Natural killer cell (primary cell): Measurements from ENCODE around the gene CALCR. TPM values are rescaled to one million over a fixed set of nuclear protein-coding genes. Genes with fewer than 3 reads are reported as not detected.

Experiments used
- ATAC-seq, 3 donors: fragments of 150-1000 bp in 2 of 3; fragments of 200-7000 bp in 1 of 3; cut with Tn5 transposase; 1 replicate in 1 of 3; 2 replicates in 2 of 3; pipeline ENCODE4 v1.10.0; 2021; ENCODE audit warnings: mild to moderate bottlenecking in 2 of 3, moderate library complexity in 2 of 3
- DNase-seq, 2 donors: peaks; one replicate each; pipeline versions ENCODE4 v3.0.0 to v3.0.0-alpha.2; 2013 to 2021; ENCODE audit warnings: mixed read lengths in 1 of 2
- H3K27ac ChIP-seq: one replicate; pipeline ENCODE4 v1.5.1; 2013; ENCODE audit warnings: mild to moderate bottlenecking, low read length
- H3K27me3 ChIP-seq: one replicate; pipeline ENCODE4 v1.6.1; 2013; ENCODE audit warnings: low read length; ENCODE audit not compliant: control insufficient read depth, insufficient read depth
- H3K36me3 ChIP-seq: one replicate; pipeline ENCODE4 v1.6.1; 2013; ENCODE audit warnings: low read length; ENCODE audit not compliant: control insufficient read depth, insufficient read depth
- H3K4me1 ChIP-seq: one replicate; pipeline ENCODE4 v1.6.1; 2013; ENCODE audit warnings: low read length; ENCODE audit not compliant: control insufficient read depth, insufficient read depth
- H3K4me3 ChIP-seq: one replicate; pipeline ENCODE4 v1.5.1; 2013; ENCODE audit warnings: low read length
- H3K9me3 ChIP-seq: one replicate; pipeline ENCODE4 v1.6.1; 2013; ENCODE audit warnings: low read length; ENCODE audit not compliant: control insufficient read depth, insufficient read depth
- H3K27ac Mint-ChIP-seq, 2 donors: one replicate each; pipeline ENCODE4 v1.8.0; 2022; ENCODE audit warnings: mild to moderate bottlenecking in 2 of 2, mixed read lengths in 2 of 2, moderate library complexity in 1 of 2
- H3K27me3 Mint-ChIP-seq, 2 donors: one replicate each; pipeline ENCODE4 v1.8.0; 2022; ENCODE audit warnings: low read depth in 2 of 2, mixed read lengths in 2 of 2
- H3K36me3 Mint-ChIP-seq: one replicate; pipeline ENCODE4 v1.8.0; 2022; ENCODE audit warnings: mixed read lengths
- H3K4me1 Mint-ChIP-seq, 2 donors: one replicate each; pipeline ENCODE4 v1.8.0; 2022; ENCODE audit warnings: mixed read lengths in 2 of 2
- H3K4me3 Mint-ChIP-seq: one replicate; pipeline ENCODE4 v1.8.0; 2022; ENCODE audit warnings: mild to moderate bottlenecking, moderate library complexity, mixed read lengths
- H3K9me3 Mint-ChIP-seq, 2 donors: one replicate each; pipeline ENCODE4 v1.8.0; 2022; ENCODE audit warnings: mixed read lengths in 2 of 2
- CTCF ChIP-seq: fragments of 200-600 bp; IDR thresholded peaks from one replicate; pipeline ENCODE4 v1.8.0; 2022; ENCODE audit warnings: antibody characterized with exemption
- whole genome bisulfite sequencing: methylation state at CpG from one replicate; pipeline ENCODE4 v1.1.7; 2013; ENCODE audit warnings: missing lambda C conversion rate; ENCODE audit not compliant: insufficient coverage; 5-methylcytosine and 5-hydroxymethylcytosine counted together
- intact Hi-C: fragments of 100-400 bp; cut with micrococcal nuclease; formaldehyde crosslinking; loops from one replicate; pipeline ENCODE4 v1.14.2; 2022
- total RNA-seq, 4 donors: library from RNA; stranded (reverse); fragments of 120-200 nt in 1 of 4; gene quantifications; one replicate each; pipeline versions ENCODE4 v1.2.3 to v1.2.4, GENCODE V29; 2013 to 2022

The CALCR gene
- total RNA-seq, 3 donors from 2014 or later (not counting 1 experiment from before 2014, with no cell fraction given): not detected

GRCh38 chr7:93538061-93538460 lies 36.5 kb downstream of the CALCR start:
- Mint-ChIP-seq H3K4me3 (no peak overlapping the region), H3K9me3 (no peaks in the 10 kb centered on the region), H3K27me3 (no peaks in the 10 kb centered on the region), H3K36me3 (no peaks in the 10 kb centered on the region), H3K27ac (no peak overlapping the region), H3K4me1 (no peaks in the 10 kb centered on the region)
- H3K4me1 ChIP-seq: no peaks in the 10 kb centered on the region
- no peaks in the 10 kb centered on the region for H3K27me3 ChIP-seq
- no peak for TF ChIP-seq CTCF
- no peak for DNase-seq
- no peaks in the 10 kb centered on the region for H3K36me3 ChIP-seq
- no peak for ATAC-seq
- intact Hi-C loops: no loop called here
- H3K27ac ChIP-seq: no peak overlapping the region
- no peak overlapping the region for H3K4me3 ChIP-seq
- H3K9me3 ChIP-seq: no peaks in the 10 kb centered on the region
- WGBS: no CpG with 5 or more reads among the region's 1 CpG

- Mint-ChIP-seq H3K27ac (no peak overlapping the region), H3K9me3 (no peaks in the 10 kb centered on the region), H3K36me3 (no peaks in the 10 kb centered on the region), H3K4me3 (no peak overlapping the region), H3K4me1 (no peaks in the 10 kb centered on the region), H3K27me3 (no peaks in the 10 kb centered on the region)
- ATAC-seq: no peak
- TF ChIP-seq CTCF: no peak
- DNase-seq: no peak
- no peaks in the 10 kb centered on the region for H3K9me3 ChIP-seq
- H3K4me3 ChIP-seq: no peak overlapping the region
- no peaks in the 10 kb centered on the region for H3K27me3 ChIP-seq
- no peaks in the 10 kb centered on the region for H3K4me1 ChIP-seq
- intact Hi-C loops: no loop called here
- no peaks in the 10 kb centered on the region for H3K36me3 ChIP-seq
- H3K27ac ChIP-seq: no peak overlapping the region
Measured at GRCh38 chr7:93535616-93536015, 38.9 kb downstream of the CALCR start.

GRCh38 chr7:93530701-93531100 lies 43.8 kb downstream of the CALCR start:
- no peaks in the 10 kb centered on the region for H3K9me3 ChIP-seq
- H3K4me3 ChIP-seq: no peak overlapping the region
- H3K36me3 Mint-ChIP-seq: no peaks in the 10 kb centered on the region
- no peak for ATAC-seq
- H3K4me1 Mint-ChIP-seq: no peaks in the 10 kb centered on the region
- no peaks in the 10 kb centered on the region for H3K4me1 ChIP-seq
- no peak overlapping the region for H3K27ac Mint-ChIP-seq
- H3K27me3 ChIP-seq: no peaks in the 10 kb centered on the region
- no peaks in the 10 kb centered on the region for H3K9me3 Mint-ChIP-seq
- TF ChIP-seq CTCF: no peak
- intact Hi-C loops: no loop called here
- H3K36me3 ChIP-seq: no peaks in the 10 kb centered on the region
- no peak overlapping the region for H3K27ac ChIP-seq
- no peak for DNase-seq
- no peaks in the 10 kb centered on the region for H3K27me3 Mint-ChIP-seq
- no peak overlapping the region for H3K4me3 Mint-ChIP-seq

- no peaks in the 10 kb centered on the region for H3K27me3 Mint-ChIP-seq
- no peaks in the 10 kb centered on the region for H3K9me3 Mint-ChIP-seq
- Histone ChIP-seq H3K4me3 (no peak overlapping the region), H3K27ac (no peak overlapping the region), H3K4me1 (no peaks in the 10 kb centered on the region), H3K9me3 (no peaks in the 10 kb centered on the region), H3K27me3 (no peaks in the 10 kb centered on the region), H3K36me3 (no peaks in the 10 kb centered on the region)
- ATAC-seq (no peak), DNase-seq (no peak)
- no peak overlapping the region for H3K27ac Mint-ChIP-seq
- 96% methylated on average over 3 of the region's 4 CpGs for WGBS
- no peak overlapping the region for H3K4me3 Mint-ChIP-seq
- no peak for TF ChIP-seq CTCF
- H3K4me1 Mint-ChIP-seq: no peaks in the 10 kb centered on the region
- H3K36me3 Mint-ChIP-seq: no peaks in the 10 kb centered on the region
- intact Hi-C loops: no loop called here
Measured at GRCh38 chr7:93516834-93517233, 57.7 kb downstream of the CALCR start.
